ENCODE data around the gene WWOX. TPM values are rescaled to one million over a fixed set of nuclear protein-coding genes. Genes with fewer than 3 reads are reported as not detected.

WWOX gene
- polyA plus RNA-seq, 1 donor (not counting 4 experiments of a cell fraction or from before 2014, with no cell fraction given): 5.1 TPM

- no peaks in the 10 kb centered on the region for H3K9me3 ChIP-seq (ENCODE audit: control insufficient read depth, low read depth, low read length)
- no peak overlapping the region for H3K27ac ChIP-seq (ENCODE audit: control insufficient read depth, insufficient read depth, low read length)
- no peaks in the 10 kb centered on the region for H3K79me2 ChIP-seq (ENCODE audit: control insufficient read depth, insufficient read depth, low read length)
- TF ChIP-seq EZH2 (IDR thresholded peaks at IDR 0.05; ENCODE audit: low read length) (no peak), CTCF (optimal IDR thresholded peaks at IDR 0.05 in 1 of 3, IDR thresholded peaks at IDR 0.05 in 1 of 3, conservative IDR thresholded peaks at IDR 0.05 in 1 of 3; ENCODE audit: extremely low read depth in 1 of 3, insufficient read depth in 2 of 3, low read length in 3 of 3) (no peak)
- H3K9ac ChIP-seq (ENCODE audit: control insufficient read depth, extremely low read depth, insufficient read depth, low read length): no peak overlapping the region
- H3K4me3 ChIP-seq (ENCODE audit: control insufficient read depth in 2 of 3, extremely low read depth in 1 of 3, insufficient read depth in 2 of 3, low read depth in 1 of 3, low read length in 3 of 3): no peak overlapping the region
- dilution Hi-C loops (cut with MboI; ENCODE audit: extremely low pct_ligation_motif_present, low sequenced_read_pairs): no loop called here
- no peak overlapping the region for H2AFZ ChIP-seq (ENCODE audit: control insufficient read depth, low read length)
- H4K20me1 ChIP-seq (ENCODE audit: control insufficient read depth, extremely low read depth, insufficient read depth, low read length): no peaks in the 10 kb centered on the region
- H3K9me1 ChIP-seq (ENCODE audit: control insufficient read depth, extremely low read depth, insufficient read depth, low read length): no peaks in the 10 kb centered on the region
- no peaks in the 10 kb centered on the region for H3K27me3 ChIP-seq (ENCODE audit: control insufficient read depth, extremely low read depth, insufficient read depth, low read length)
- no peak for FAIRE-seq
- H3K4me2 ChIP-seq (ENCODE audit: control insufficient read depth, extremely low read depth, insufficient read depth, low read depth, low read length): no peak overlapping the region
- H3K36me3 ChIP-seq (ENCODE audit: control insufficient read depth in 2 of 2, extremely low read depth in 1 of 2, insufficient read depth in 2 of 2, low read length in 2 of 2): no peaks in the 10 kb centered on the region
- DNase-seq (ENCODE audit: low read depth, low spot score): no peak
- peaks cover 10% of the 10 kb centered on the region for H3K4me1 ChIP-seq (ENCODE audit: control insufficient read depth, extremely low read depth, insufficient read depth, low read length)
These were observed 650.4 kb downstream of the WWOX start for GRCh38 chr16:78749745-78750268.

GRCh38 chr16:78750611-78751010, 651.2 kb downstream of the WWOX start:
- H3K4me3 ChIP-seq (ENCODE audit: control insufficient read depth in 2 of 3, extremely low read depth in 1 of 3, insufficient read depth in 2 of 3, low read depth in 1 of 3, low read length in 3 of 3): no peak overlapping the region
- H3K27ac ChIP-seq (ENCODE audit: control insufficient read depth, insufficient read depth, low read length): no peak overlapping the region
- no peaks in the 10 kb centered on the region for H4K20me1 ChIP-seq (ENCODE audit: control insufficient read depth, extremely low read depth, insufficient read depth, low read length)
- no peak overlapping the region for H3K9ac ChIP-seq (ENCODE audit: control insufficient read depth, extremely low read depth, insufficient read depth, low read length)
- no peaks in the 10 kb centered on the region for H3K27me3 ChIP-seq (ENCODE audit: control insufficient read depth, extremely low read depth, insufficient read depth, low read length)
- TF ChIP-seq CTCF (optimal IDR thresholded peaks at IDR 0.05 in 1 of 3, IDR thresholded peaks at IDR 0.05 in 1 of 3, conservative IDR thresholded peaks at IDR 0.05 in 1 of 3; ENCODE audit: extremely low read depth in 1 of 3, insufficient read depth in 2 of 3, low read length in 3 of 3): no peak
- TF ChIP-seq EZH2 (IDR thresholded peaks at IDR 0.05; ENCODE audit: low read length): no peak
- H3K36me3 ChIP-seq (ENCODE audit: control insufficient read depth in 2 of 2, extremely low read depth in 1 of 2, insufficient read depth in 2 of 2, low read length in 2 of 2): no peaks in the 10 kb centered on the region
- no peak for FAIRE-seq
- dilution Hi-C loops (cut with MboI; ENCODE audit: extremely low pct_ligation_motif_present, low sequenced_read_pairs): no loop called here
- no peaks in the 10 kb centered on the region for H3K9me3 ChIP-seq (ENCODE audit: control insufficient read depth, low read depth, low read length)
- no peak overlapping the region for H2AFZ ChIP-seq (ENCODE audit: control insufficient read depth, low read length)
- no peak for DNase-seq (ENCODE audit: low read depth, low spot score)
- peaks cover 10% of the 10 kb centered on the region for H3K4me1 ChIP-seq (ENCODE audit: control insufficient read depth, extremely low read depth, insufficient read depth, low read length)
- no peaks in the 10 kb centered on the region for H3K9me1 ChIP-seq (ENCODE audit: control insufficient read depth, extremely low read depth, insufficient read depth, low read length)
- H3K79me2 ChIP-seq (ENCODE audit: control insufficient read depth, insufficient read depth, low read length): no peaks in the 10 kb centered on the region
- no peak overlapping the region for H3K4me2 ChIP-seq (ENCODE audit: control insufficient read depth, extremely low read depth, insufficient read depth, low read depth, low read length)

Measured in keratinocyte (primary cell).